Left ventricle myocardium inferior (tissue), 1 donor: ENCODE results near the gene VPS54. TPM values are rescaled to one million over a fixed set of nuclear protein-coding genes. Genes with fewer than 3 reads are reported as not detected.
"Not testable (repeated sequence)": the region's sequence is repeated elsewhere in the genome, so short reads cannot be mapped to it uniquely, and the experiment has no call there.

Experiments
- DNase-seq: peaks from one replicate; pipeline ENCODE4 v3.0.0-alpha.2; 2020
- H3K27ac ChIP-seq: fragments of 200-600 bp; replicated peaks from 2 replicates; pipeline ENCODE4 v1.8.0; 2021
- H3K27me3 ChIP-seq: fragments of 200-600 bp; 2 replicates; pipeline ENCODE4 v1.8.0; 2021; ENCODE audit warnings: low read depth
- H3K36me3 ChIP-seq: fragments of 200-600 bp; 2 replicates; pipeline ENCODE4 v1.8.0; 2021
- H3K4me1 ChIP-seq: fragments of 200-600 bp; 2 replicates; pipeline ENCODE4 v1.8.0; 2021
- H3K4me3 ChIP-seq: fragments of 200-600 bp; 2 replicates; pipeline ENCODE4 v1.8.0; 2021; ENCODE audit warnings: mild to moderate bottlenecking, moderate library complexity
- H3K9me3 ChIP-seq: fragments of 200-600 bp; replicated peaks from 2 replicates; pipeline ENCODE4 v1.8.0; 2021
- intact Hi-C: fragments of 100-400 bp; cut with micrococcal nuclease; formaldehyde crosslinking; loops from one replicate; pipeline ENCODE4 v1.11.0; 2022
- total RNA-seq: library from RNA; stranded (reverse); fragmentation: NEBNext Ultra II Directional; extraction: Animal tissue kit (Norgen Biotek cat#: 25700); gene quantifications from one replicate; pipeline ENCODE4 v1.2.1, GENCODE V29; 2021
- TF ChIP-seq, protein P1 (sequence below): fragments of 200-600 bp; IDR thresholded peaks from 2 replicates; pipeline ENCODE4 v1.8.0; 2021; ENCODE audit warnings: antibody characterized with exemption, mild to moderate bottlenecking, borderline replicate concordance
- donor health status: DM: no; HTN: yes; CAD: no; lungs with severe emphysema.

Gene VPS54
- total RNA-seq, 1 donor from 2014 or later: 9.9 TPM

DNA sequence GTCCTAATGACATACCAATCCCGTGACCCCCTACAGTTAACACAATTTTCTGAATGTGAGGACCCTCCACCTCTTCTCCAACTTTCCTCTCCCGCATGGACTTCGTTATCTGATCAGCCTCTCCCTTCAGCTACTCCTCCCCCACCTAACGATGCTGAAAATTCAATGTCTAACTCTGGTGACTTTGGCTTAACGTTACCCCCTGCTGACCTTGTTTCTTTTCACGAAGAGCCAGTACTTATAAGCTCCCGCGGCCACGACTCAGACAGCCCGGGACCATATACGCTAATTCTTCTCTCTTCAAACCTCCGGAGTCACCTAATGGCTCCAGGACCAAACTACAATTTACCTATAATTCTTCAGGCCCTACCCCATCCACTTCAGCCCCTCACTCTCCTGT lies 29.2 kb downstream of the VPS54 start:
- peaks cover 3% of the 10 kb centered on the region for H3K36me3 ChIP-seq
- H3K9me3 ChIP-seq: peaks cover 12% of the 10 kb centered on the region
- peaks cover 19% of the 10 kb centered on the region for H3K4me1 ChIP-seq
- intact Hi-C loops: no loop called here
- DNase-seq: no peak
- H3K27ac ChIP-seq: no peak overlapping the region
- H3K4me3 ChIP-seq: no peak overlapping the region
- H3K27me3 ChIP-seq: no peaks in the 10 kb centered on the region
- TF ChIP-seq, protein P1, sequence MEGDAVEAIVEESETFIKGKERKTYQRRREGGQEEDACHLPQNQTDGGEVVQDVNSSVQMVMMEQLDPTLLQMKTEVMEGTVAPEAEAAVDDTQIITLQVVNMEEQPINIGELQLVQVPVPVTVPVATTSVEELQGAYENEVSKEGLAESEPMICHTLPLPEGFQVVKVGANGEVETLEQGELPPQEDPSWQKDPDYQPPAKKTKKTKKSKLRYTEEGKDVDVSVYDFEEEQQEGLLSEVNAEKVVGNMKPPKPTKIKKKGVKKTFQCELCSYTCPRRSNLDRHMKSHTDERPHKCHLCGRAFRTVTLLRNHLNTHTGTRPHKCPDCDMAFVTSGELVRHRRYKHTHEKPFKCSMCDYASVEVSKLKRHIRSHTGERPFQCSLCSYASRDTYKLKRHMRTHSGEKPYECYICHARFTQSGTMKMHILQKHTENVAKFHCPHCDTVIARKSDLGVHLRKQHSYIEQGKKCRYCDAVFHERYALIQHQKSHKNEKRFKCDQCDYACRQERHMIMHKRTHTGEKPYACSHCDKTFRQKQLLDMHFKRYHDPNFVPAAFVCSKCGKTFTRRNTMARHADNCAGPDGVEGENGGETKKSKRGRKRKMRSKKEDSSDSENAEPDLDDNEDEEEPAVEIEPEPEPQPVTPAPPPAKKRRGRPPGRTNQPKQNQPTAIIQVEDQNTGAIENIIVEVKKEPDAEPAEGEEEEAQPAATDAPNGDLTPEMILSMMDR: no peak

DNA sequence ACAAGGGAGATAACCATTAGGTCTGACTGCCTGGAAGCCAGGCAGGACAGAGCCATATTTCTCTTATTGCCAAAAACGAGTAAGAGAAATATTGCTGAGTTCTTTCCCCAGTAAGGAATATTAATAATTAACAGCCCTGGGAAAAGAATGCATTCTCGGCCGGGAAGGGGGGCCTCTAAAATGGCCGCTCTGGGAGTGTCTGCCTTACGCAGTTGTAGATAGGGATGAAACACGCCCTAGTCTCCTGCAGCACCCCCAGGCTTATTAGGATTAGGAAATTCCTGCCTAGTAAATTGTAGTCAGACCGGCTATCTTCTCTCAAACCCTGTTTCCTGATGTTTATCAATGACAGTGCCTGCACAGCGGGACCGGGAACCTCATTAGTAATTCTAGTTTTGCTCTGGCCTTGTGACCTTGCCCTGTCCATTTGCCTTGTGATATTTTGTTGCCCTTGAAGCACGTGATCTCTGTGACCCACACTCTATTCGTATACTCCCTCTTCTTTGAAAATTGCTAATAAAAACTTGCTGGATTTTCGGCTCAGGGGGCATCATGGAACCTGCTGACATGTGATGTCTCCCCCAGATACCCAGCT lies 30.3 kb downstream of the VPS54 start:
- H3K27ac ChIP-seq, DNase-seq, H3K27me3 ChIP-seq, H3K36me3 ChIP-seq, H3K4me3 ChIP-seq, intact Hi-C loops: not testable (repeated sequence)
- H3K9me3 ChIP-seq: peaks cover 12% of the 10 kb centered on the region
- peaks cover 23% of the 10 kb centered on the region for H3K4me1 ChIP-seq

DNA sequence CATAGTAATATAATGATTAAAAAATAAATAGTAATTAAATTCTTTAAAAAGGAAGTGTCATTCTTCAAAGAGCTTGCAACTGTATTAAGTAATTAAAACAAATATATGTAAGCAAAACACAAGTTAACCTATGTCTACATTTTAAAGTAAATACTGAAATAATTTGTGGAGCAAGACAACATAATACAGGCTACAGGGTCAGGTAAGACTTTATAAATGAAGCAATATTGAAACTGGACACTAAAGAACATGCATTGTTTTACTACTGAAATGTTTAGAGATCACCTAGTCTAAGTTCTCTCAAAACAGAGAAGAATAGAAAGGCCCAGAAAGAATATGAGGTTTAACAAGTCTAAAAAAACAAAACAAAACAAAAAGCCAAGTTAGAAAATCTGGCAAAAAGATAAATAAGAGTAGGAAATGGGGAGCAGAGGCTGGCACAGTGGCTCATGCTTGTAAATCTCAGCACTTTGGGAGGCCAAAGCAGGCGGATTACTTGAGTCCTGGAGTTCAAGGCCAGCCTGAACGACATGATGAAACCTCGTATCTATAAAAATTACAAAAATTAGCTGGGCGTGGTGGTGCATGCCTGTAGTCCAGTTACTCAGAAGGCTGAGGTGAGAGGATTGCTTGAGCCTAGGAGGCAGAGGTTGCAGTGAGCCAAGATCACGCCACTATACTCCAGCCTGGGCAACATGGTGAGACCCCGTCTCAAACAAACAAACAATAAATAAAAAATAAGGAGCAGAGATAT lies 34.4 kb downstream of the VPS54 start:
- H3K4me3 ChIP-seq: no peak overlapping the region
- H3K4me1 ChIP-seq: peaks cover 23% of the 10 kb centered on the region
- no peak for DNase-seq
- peaks cover 9% of the 10 kb centered on the region for H3K9me3 ChIP-seq
- H3K36me3 ChIP-seq: peaks cover 29% of the 10 kb centered on the region
- intact Hi-C loops: no loop called here
- no peaks in the 10 kb centered on the region for H3K27me3 ChIP-seq
- TF ChIP-seq, protein P1: no peak
- no peak overlapping the region for H3K27ac ChIP-seq

DNA sequence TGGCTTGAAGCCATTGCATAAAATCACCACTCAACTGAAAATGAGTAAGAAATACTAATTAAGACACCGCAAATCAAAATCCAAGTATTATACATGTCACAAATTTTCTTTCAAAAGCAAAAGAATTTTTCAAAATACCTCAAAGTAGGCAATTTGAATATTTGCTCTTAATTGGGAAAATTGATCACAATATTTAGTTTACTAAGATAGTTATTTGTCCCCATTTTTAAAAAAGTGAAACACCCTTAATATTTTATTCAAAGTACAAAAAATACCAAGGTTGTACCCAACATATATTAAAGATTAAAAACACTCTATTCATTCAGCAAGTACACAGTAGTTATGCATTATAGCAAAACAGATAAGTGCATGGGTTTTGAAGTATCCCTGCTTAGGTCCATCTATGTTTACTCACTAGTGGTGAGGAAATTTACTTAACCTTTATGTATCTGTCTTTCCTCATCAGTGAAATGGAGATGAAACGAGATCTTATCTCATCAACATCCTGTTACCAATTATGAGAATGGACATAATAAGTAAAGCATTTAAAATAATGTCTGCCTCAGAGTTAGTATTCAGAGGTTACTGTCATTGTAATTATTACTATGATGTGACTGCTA lies 35.1 kb downstream of the VPS54 start:
- no peaks in the 10 kb centered on the region for H3K27me3 ChIP-seq

DNA sequence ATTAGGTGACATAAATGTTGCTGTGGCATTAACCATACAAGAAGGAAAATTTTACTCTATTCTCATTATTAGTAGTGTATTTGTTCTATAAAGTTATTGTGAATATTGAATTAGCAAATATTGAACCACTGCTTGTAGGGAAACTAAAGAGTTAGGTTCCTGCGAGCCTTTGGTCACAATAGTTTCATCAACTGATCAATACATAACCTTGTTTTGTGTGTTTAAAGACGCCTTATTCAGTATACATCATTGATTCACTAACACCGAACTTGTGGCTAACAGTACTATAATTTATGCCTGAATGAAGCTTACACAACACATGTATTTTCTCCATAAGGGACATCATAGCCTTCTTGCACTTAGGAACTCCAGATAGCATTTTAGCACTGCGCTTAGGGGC lies 36.9 kb downstream of the VPS54 start:
- DNase-seq: no peak
- H3K36me3 ChIP-seq: peaks cover 44% of the 10 kb centered on the region
- intact Hi-C loops: no loop called here

More for the DNA sequence above, 35.1 kb downstream of the VPS54 start:
- Histone ChIP-seq H3K36me3 (peaks cover 35% of the 10 kb centered on the region), H3K4me1 (peaks cover 23% of the 10 kb centered on the region), H3K27ac (no peak overlapping the region), H3K4me3 (no peak overlapping the region), H3K9me3 (peaks cover 4% of the 10 kb centered on the region)
- TF ChIP-seq, protein P1: no peak
- intact Hi-C loops: no loop called here
- no peak for DNase-seq

More for the DNA sequence above, 36.9 kb downstream of the VPS54 start:
- H3K4me1 ChIP-seq: peaks cover 23% of the 10 kb centered on the region
- no peak overlapping the region for H3K27ac ChIP-seq
- H3K9me3 ChIP-seq: no peaks in the 10 kb centered on the region
- H3K27me3 ChIP-seq: no peaks in the 10 kb centered on the region
- no peak overlapping the region for H3K4me3 ChIP-seq
- TF ChIP-seq, protein P1: no peak
